Parathyroid adenoma (tissue), 2 donors: ENCODE results near the gene TBC1D12.
A peak's percentile ranks its signal among the peaks of the same experiment; 100 is the strongest.

Experiments used
- H2AFZ ChIP-seq: fragments of 300-600 bp; sonication (generic); one replicate; pipeline ENCODE4 v1.7.0; 2017; ENCODE audit warnings: antibody characterized with exemption, mild to moderate bottlenecking
- H3K27ac ChIP-seq: fragments of 300-600 bp; sonication (generic); one replicate; pipeline ENCODE4 v1.7.0; 2017
- H3K27me3 ChIP-seq: fragments of 300-600 bp; sonication (generic); one replicate; pipeline ENCODE4 v1.7.0; 2017; ENCODE audit warnings: low read length; ENCODE audit not compliant: control insufficient read depth, insufficient read depth
- H3K36me3 ChIP-seq: fragments of 300-600 bp; sonication (generic); one replicate; pipeline ENCODE4 v1.7.0; 2017; ENCODE audit warnings: low read length; ENCODE audit not compliant: control insufficient read depth, insufficient read depth
- H3K4me1 ChIP-seq: fragments of 300-600 bp; sonication (generic); one replicate; pipeline ENCODE4 v1.7.0; 2017; ENCODE audit warnings: control low read depth
- H3K4me2 ChIP-seq: fragments of 300-600 bp; sonication (generic); one replicate; pipeline ENCODE4 v1.7.0; 2017; ENCODE audit warnings: low read length
- H3K4me3 ChIP-seq: fragments of 300-600 bp; sonication (generic); one replicate; pipeline ENCODE4 v1.7.0; 2017; ENCODE audit warnings: low read depth, low read length
- H3K79me2 ChIP-seq: fragments of 300-600 bp; sonication (generic); one replicate; pipeline ENCODE4 v1.7.0; 2017; ENCODE audit warnings: control low read depth
- H3K9ac ChIP-seq: fragments of 300-600 bp; sonication (generic); one replicate; pipeline ENCODE4 v1.7.0; 2017; ENCODE audit warnings: mild to moderate bottlenecking
- H3K9me3 ChIP-seq: fragments of 300-600 bp; sonication (generic); one replicate; pipeline ENCODE4 v1.7.0; 2017; ENCODE audit warnings: low read length; ENCODE audit not compliant: control insufficient read depth
- TF ChIP-seq, protein P1 (sequence below): fragments of 300-600 bp; sonication (generic); IDR thresholded peaks from one replicate; pipeline ENCODE4 v1.7.0; 2017; ENCODE audit warnings: antibody characterized with exemption, mild to moderate bottlenecking
- donor health status: primary hyperparathyroidism.

The TBC1D12 gene

DNA sequence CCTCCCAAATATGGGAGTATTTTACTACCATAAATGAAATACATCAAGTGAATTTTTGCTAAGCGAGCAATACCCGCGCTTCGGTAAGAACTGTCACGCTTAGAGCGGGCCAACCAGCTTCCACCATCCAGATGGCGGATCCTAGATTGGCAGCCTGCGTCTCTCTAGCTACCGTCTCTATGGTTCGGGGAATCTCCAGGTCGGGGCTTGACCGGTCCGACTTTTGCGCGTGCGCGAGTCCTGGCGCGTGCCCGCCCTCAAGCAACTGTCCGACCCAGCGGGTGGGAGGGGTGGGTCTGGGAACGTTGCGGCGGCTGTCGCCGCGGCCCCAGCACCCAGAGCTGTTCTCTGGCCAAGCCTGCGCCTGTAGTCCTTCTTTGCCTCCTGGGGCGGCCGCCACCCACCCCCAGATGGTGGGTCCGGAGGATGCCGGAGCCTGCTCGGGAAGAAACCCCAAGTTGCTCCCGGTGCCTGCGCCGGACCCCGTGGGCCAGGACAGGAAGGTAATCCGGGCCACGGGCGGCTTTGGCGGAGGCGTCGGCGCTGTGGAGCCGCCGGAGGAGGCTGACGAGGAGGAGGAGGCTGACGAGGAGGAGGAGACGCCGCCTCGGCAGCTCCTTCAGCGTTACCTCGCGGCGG, at the start of gene TBC1D12:
Gene TBC1D12 (plus strand): TSS at position 338 of the 639 bp plus-strand sequence. CDS start 73 bp downstream, at position 411.
- TF ChIP-seq, protein P1, sequence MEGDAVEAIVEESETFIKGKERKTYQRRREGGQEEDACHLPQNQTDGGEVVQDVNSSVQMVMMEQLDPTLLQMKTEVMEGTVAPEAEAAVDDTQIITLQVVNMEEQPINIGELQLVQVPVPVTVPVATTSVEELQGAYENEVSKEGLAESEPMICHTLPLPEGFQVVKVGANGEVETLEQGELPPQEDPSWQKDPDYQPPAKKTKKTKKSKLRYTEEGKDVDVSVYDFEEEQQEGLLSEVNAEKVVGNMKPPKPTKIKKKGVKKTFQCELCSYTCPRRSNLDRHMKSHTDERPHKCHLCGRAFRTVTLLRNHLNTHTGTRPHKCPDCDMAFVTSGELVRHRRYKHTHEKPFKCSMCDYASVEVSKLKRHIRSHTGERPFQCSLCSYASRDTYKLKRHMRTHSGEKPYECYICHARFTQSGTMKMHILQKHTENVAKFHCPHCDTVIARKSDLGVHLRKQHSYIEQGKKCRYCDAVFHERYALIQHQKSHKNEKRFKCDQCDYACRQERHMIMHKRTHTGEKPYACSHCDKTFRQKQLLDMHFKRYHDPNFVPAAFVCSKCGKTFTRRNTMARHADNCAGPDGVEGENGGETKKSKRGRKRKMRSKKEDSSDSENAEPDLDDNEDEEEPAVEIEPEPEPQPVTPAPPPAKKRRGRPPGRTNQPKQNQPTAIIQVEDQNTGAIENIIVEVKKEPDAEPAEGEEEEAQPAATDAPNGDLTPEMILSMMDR, result no peak
- Histone ChIP-seq H2AFZ (peak within 1 kb of the TSS; percentile 83), H3K4me1 (no peaks in the 10 kb centered on the region), H3K79me2 (peaks cover 24% of the 10 kb centered on the region), H3K9me3 (no peaks in the 10 kb centered on the region), H3K27me3 (no peaks in the 10 kb centered on the region), H3K9ac (peak within 1 kb of the TSS; percentile 46), H3K4me3 (peak within 1 kb of the TSS; percentile 70), H3K4me2 (peak within 1 kb of the TSS; percentile 69), H3K36me3 (no peaks in the 10 kb centered on the region), H3K27ac (peak within 1 kb of the TSS; percentile 78)

DNA sequence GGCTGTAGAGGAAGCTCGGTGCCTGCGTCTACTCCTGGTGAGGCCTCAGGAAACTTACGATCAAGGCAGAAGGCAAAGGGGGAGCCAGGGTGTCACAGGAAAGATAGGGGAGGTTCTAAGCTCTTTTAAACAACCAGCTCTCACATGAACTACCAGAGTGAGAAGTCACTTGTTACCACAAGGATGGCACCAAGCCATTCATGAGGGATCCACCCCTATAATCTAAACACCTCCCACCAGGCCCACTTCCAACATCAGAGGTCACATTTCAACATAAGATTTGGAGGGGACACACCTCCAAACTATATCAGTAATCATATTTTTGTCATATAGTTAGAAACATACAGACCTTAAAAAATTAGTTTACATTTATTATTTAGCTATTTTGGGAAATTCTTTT, 49.0 kb upstream of the TBC1D12 start:
- Histone ChIP-seq H3K27ac (no peak overlapping the region), H3K4me2 (no peak overlapping the region), H3K79me2 (no peaks in the 10 kb centered on the region), H3K9ac (no peak overlapping the region), H3K9me3 (no peaks in the 10 kb centered on the region), H3K36me3 (no peaks in the 10 kb centered on the region), H3K4me1 (no peaks in the 10 kb centered on the region), H3K27me3 (no peaks in the 10 kb centered on the region), H3K4me3 (no peak overlapping the region), H2AFZ (no peak overlapping the region)
- TF ChIP-seq, protein P1, result no peak

DNA sequence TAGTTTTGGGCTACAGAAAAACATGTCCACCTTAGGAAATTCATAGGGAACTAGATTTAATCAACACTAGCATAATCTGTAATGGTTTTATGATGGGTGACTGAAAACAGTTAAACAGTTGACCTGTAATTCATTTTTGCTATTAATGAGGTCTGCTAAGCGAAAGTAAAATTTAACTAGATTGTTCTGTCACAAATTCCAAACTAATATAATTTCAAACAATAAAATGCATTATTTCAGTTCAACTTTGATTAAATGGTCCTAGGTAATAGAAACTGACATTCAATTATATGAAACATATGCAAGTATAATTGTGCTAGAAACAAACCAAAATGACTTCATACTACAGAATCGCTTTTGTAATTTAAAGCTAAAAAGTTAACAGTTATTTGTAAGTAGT, 46.5 kb upstream of the TBC1D12 start:
- no peaks in the 10 kb centered on the region for H3K36me3 ChIP-seq
- no peaks in the 10 kb centered on the region for H3K79me2 ChIP-seq
- no peaks in the 10 kb centered on the region for H3K9me3 ChIP-seq
- TF ChIP-seq, protein P1, result no peak
- no peak overlapping the region for H3K4me2 ChIP-seq
- H3K27me3 ChIP-seq, result no peaks in the 10 kb centered on the region
- no peak overlapping the region for H3K4me3 ChIP-seq
- H3K27ac ChIP-seq, result no peak overlapping the region
- no peaks in the 10 kb centered on the region for H3K4me1 ChIP-seq
- no peak overlapping the region for H2AFZ ChIP-seq
- no peak overlapping the region for H3K9ac ChIP-seq

GRCh38 chr10:94357193-94357592, 45.1 kb upstream of the TBC1D12 start:
- no peak overlapping the region for H3K27ac ChIP-seq
- H3K9me3 ChIP-seq, result no peaks in the 10 kb centered on the region
- no peaks in the 10 kb centered on the region for H3K36me3 ChIP-seq
- TF ChIP-seq, protein P1, result no peak
- H2AFZ ChIP-seq, result no peak overlapping the region
- no peak overlapping the region for H3K4me3 ChIP-seq
- H3K4me2 ChIP-seq, result no peak overlapping the region
- H3K4me1 ChIP-seq, result peaks cover 5% of the 10 kb centered on the region
- H3K9ac ChIP-seq, result no peak overlapping the region
- H3K27me3 ChIP-seq, result no peaks in the 10 kb centered on the region
- no peaks in the 10 kb centered on the region for H3K79me2 ChIP-seq

- no peak overlapping the region for H3K4me3 ChIP-seq
- no peaks in the 10 kb centered on the region for H3K79me2 ChIP-seq
- H2AFZ ChIP-seq, result no peak overlapping the region
- H3K9me3 ChIP-seq, result no peaks in the 10 kb centered on the region
- no peak overlapping the region for H3K9ac ChIP-seq
- peaks cover 5% of the 10 kb centered on the region for H3K4me1 ChIP-seq
- TF ChIP-seq, protein P1, result no peak
- H3K27me3 ChIP-seq, result no peaks in the 10 kb centered on the region
- no peak overlapping the region for H3K4me2 ChIP-seq
- H3K36me3 ChIP-seq, result no peaks in the 10 kb centered on the region
- no peak overlapping the region for H3K27ac ChIP-seq
Observed at GRCh38 chr10:94358480-94358879, 43.9 kb upstream of the TBC1D12 start.
